Ovary (tissue), 10 donors: ENCODE measurements around the gene KHDRBS2. TPM values are rescaled to one million over a fixed set of nuclear protein-coding genes. Genes with fewer than 3 reads are reported as not detected.

Source experiments
- DNase-seq, 5 donors: peaks; one replicate each; pipeline ENCODE4 v3.0.0-alpha.2; 2019 to 2020
- H3K27ac ChIP-seq, 2 donors: fragments of 200-600 bp; one replicate each; pipeline versions ENCODE4 v1.5.1 to v1.8.0; 2019 to 2022
- H3K27me3 ChIP-seq: fragments of 200-600 bp; one replicate; pipeline ENCODE4 v1.8.0; 2022
- H3K36me3 ChIP-seq: fragments of 200-600 bp; sonication (generic); one replicate; pipeline ENCODE4 v1.5.1; 2019
- H3K4me1 ChIP-seq: one replicate; pipeline ENCODE4 v1.8.1; 2013; ENCODE audit warnings: mild to moderate bottlenecking, moderate library complexity; ENCODE audit not compliant: insufficient read depth
- H3K4me3 ChIP-seq: fragments of 200-600 bp; sonication (generic); one replicate; pipeline ENCODE4 v1.5.1; 2017
- H3K9me3 ChIP-seq, 2 donors: fragments of 200-600 bp in 1 of 2; sonication (generic) in 1 of 2; one replicate each; pipeline versions ENCODE4 v1.5.1 to v1.8.1; 2013 to 2019; ENCODE audit warnings: mild to moderate bottlenecking in 1 of 2, moderate library complexity in 1 of 2
- CTCF ChIP-seq, 3 donors: fragments of 450-650 bp in 2 of 3; fragments of 200-600 bp in 1 of 3; IDR thresholded peaks; one replicate each; pipeline versions ENCODE4 v1.5.1 to v1.8.0; 2016 to 2022; ENCODE audit warnings: antibody characterized with exemption in 3 of 3, mild to moderate bottlenecking in 1 of 3
- EP300 ChIP-seq: sonication (generic); formaldehyde crosslinking; IDR thresholded peaks from one replicate; pipeline ENCODE4 v1.6.1; 2017; ENCODE audit warnings: antibody characterized with exemption
- POLR2A ChIP-seq: fragments of 450-650 bp; IDR thresholded peaks from one replicate; pipeline ENCODE4 v1.6.1; 2017; ENCODE audit warnings: antibody characterized with exemption, mild to moderate bottlenecking, moderate library complexity
- WGBS, 3 donors: extraction: QIAGEN DNeasy Blood & Tissue Kit in 1 of 3; methylation state at CpG; one replicate each; pipeline versions ENCODE4 v1.1.5 to v1.1.7; 2013 to 2017; 5-methylcytosine and 5-hydroxymethylcytosine counted together
- intact Hi-C, 4 donors: fragments of 100-400 bp; cut with DNase I; formaldehyde crosslinking; loops; one replicate each; pipeline versions ENCODE4 v1.11.0 to v1.15.1; 2022 to 2023
- long read RNA-seq, 3 donors: library from polyadenylated mRNA in 2 of 3; unstranded in 2 of 3; transcript quantifications; one replicate each; pipeline ENCODE4 v2.0.0 and lab custom pipeline, GENCODE V29; 2021 to 2026
- polyA plus RNA-seq, 2 donors: library from polyadenylated mRNA; stranded (reverse); fragments of 200-250 nt in 1 of 2; fragments of 350-450 nt in 1 of 2; fragmentation: Illumina TruSeq in 1 of 2; extraction: RNeasy Lipid Tissue Mini Kit (QIAGEN cat#74804) in 1 of 2; gene quantifications; one replicate each; pipeline ENCODE4 v1.2.3, GENCODE V29; 2013 to 2014
- total RNA-seq, 7 donors: library from RNA; depleted of rRNA in 2 of 7; stranded (reverse); fragments of >200 nt in 2 of 7; fragmentation: NEBNext Ultra II Directional in 3 of 7; extraction: Animal tissue kit (Norgen Biotek cat#: 25700) in 3 of 7; gene quantifications; one replicate each; pipeline versions ENCODE4 v1.1.0 to v1.2.4, GENCODE V29; 2016 to 2023
- donor health status: DM: no; HTN: no; CAD: no; lungs with moderate emphysema.
- donor health status: DM: no; HTN: no; CAD: no.
- donor health status: Bipolar disorder and iron deficiency.
- donor health status: DM: yes; HTN: yes; CAD: no.
- donor health status: DM: no; HTN: no; CAD: no.
- donor health status: DM: yes; HTN: yes; CAD: no.

Gene KHDRBS2
- total RNA-seq (1 to 10 TPM in 1 of 7 donors, under 1 TPM in 4, not detected in 2; 0.10 to 2.2 (median 0.23) TPM), polyA plus RNA-seq (under 1 TPM in 1 of 2 donors, not detected in 1; 0.07 TPM)
- long read RNA-seq, donor 1 = 0 reads
- long read RNA-seq, donor 2, partial matches to known transcripts = 0 of 3 reads
- long read RNA-seq, donor 2, other reads (novel, unspliced or antisense) = 0 of 3 reads
- long read RNA-seq, donor 3 = 0 reads

GRCh38 chr6:62285612-62286469, at the start of gene KHDRBS2:
KHDRBS2 (minus strand) TSS chr6:62286225.
- TF ChIP-seq CTCF (IDR thresholded peaks at IDR 0.05) = no peak
- TF ChIP-seq EP300 = no peak
- no peak for TF ChIP-seq POLR2A
- intact Hi-C loops = no loop called here
- Histone ChIP-seq H3K4me3 (peak within 1 kb of the TSS; percentile 31), H3K9me3 (no peaks in the 10 kb centered on the region), H3K4me1 (no peaks in the 10 kb centered on the region), H3K27me3 (no peaks in the 10 kb centered on the region), H3K27ac (no peak within 1 kb of the TSS), H3K36me3 (no peaks in the 10 kb centered on the region)
- WGBS, 3 donors = 1 to 2% (median 1%) methylated on average over 63 to 66 of the region's 66 CpGs
- peak; percentile 28 to 75 (median 39) for DNase-seq

GRCh38 chr6:62328607-62329006, 42.6 kb upstream of the KHDRBS2 start:
- Histone ChIP-seq H3K4me1 (no peaks in the 10 kb centered on the region), H3K36me3 (no peaks in the 10 kb centered on the region), H3K9me3 (no peaks in the 10 kb centered on the region), H3K27ac (no peak overlapping the region), H3K4me3 (no peak overlapping the region), H3K27me3 (no peaks in the 10 kb centered on the region)
- intact Hi-C loops = no loop called here
- WGBS, 3 donors = 60 to 74% (median 66%) methylated on average over 2 of the region's 2 CpGs
- TF ChIP-seq EP300 = no peak
- no peak for TF ChIP-seq POLR2A
- TF ChIP-seq CTCF (IDR thresholded peaks at IDR 0.05) = no peak
- DNase-seq = no peak

- H3K27ac ChIP-seq = no peak overlapping the region
- no peak for DNase-seq
- H3K4me3 ChIP-seq = no peak overlapping the region
- WGBS, 3 donors = 20 to 48% (median 30%) methylated on average over 4 of the region's 4 CpGs
- TF ChIP-seq POLR2A = no peak
- no peak for TF ChIP-seq EP300
- no peak for TF ChIP-seq CTCF (IDR thresholded peaks at IDR 0.05)
- H3K36me3 ChIP-seq = no peaks in the 10 kb centered on the region
- H3K4me1 ChIP-seq = no peaks in the 10 kb centered on the region
- no peaks in the 10 kb centered on the region for H3K9me3 ChIP-seq
- no peaks in the 10 kb centered on the region for H3K27me3 ChIP-seq
- intact Hi-C loops = no loop called here
Measured at GRCh38 chr6:62324834-62325233, 38.8 kb upstream of the KHDRBS2 start.

- WGBS, 3 donors = 53 to 69% (median 57%) methylated on average over 7 of the region's 7 CpGs
- TF ChIP-seq CTCF (IDR thresholded peaks at IDR 0.05) (no peak), POLR2A (no peak), EP300 (no peak)
- Histone ChIP-seq H3K27ac (no peak overlapping the region), H3K4me3 (no peak overlapping the region), H3K27me3 (no peaks in the 10 kb centered on the region), H3K4me1 (no peaks in the 10 kb centered on the region), H3K9me3 (no peaks in the 10 kb centered on the region), H3K36me3 (no peaks in the 10 kb centered on the region)
- no peak for DNase-seq
- intact Hi-C loops = no loop called here
Measured at GRCh38 chr6:62323818-62324431, 37.9 kb upstream of the KHDRBS2 start.
